Nucleus accumbens (tissue), 56 donors: ENCODE data around the gene SNCA.
A peak's percentile ranks its signal among the peaks of the same experiment; 100 is the strongest.

Experiments
- DNase-seq, 56 donors: peaks; one replicate each; lab custom pipeline; 2025; lab: John Stamatoyannopoulos, UW

Gene SNCA

GRCh38 chr4:89836897-89837384, at the start of gene SNCA:
Gene SNCA, minus strand, starts transcription at chr4:89837161. Its CDS starts 1,494 bp downstream, at chr4:89835667.
- peak; percentile 21 to 89 (median 79) for DNase-seq

- DNase-seq = no peak
These were observed 42.3 kb upstream of the SNCA start for GRCh38 chr4:89879215-89879614.

GRCh38 chr4:89878611-89879010, 41.6 kb upstream of the SNCA start:
- DNase-seq = no peak

DNA sequence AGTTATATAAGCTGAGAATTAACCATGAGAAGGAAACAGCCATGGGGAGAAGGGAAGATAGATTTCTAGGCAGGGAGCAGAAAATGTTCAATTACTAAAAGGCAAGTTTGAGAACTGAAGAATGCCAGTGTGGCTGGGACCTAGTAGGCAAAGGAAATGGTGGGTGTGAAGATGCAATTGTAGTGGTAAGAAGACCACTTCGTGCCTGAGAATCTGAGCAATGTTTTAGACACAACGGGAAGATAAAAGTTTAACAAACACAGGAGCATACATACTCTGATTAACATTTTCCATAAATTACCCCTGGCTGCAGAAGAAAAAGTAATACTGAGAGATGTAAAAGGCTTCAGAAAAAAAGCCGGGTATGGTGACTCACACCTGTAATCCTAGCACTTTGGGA, 39.6 kb upstream of the SNCA start:
- no peak for DNase-seq

DNA sequence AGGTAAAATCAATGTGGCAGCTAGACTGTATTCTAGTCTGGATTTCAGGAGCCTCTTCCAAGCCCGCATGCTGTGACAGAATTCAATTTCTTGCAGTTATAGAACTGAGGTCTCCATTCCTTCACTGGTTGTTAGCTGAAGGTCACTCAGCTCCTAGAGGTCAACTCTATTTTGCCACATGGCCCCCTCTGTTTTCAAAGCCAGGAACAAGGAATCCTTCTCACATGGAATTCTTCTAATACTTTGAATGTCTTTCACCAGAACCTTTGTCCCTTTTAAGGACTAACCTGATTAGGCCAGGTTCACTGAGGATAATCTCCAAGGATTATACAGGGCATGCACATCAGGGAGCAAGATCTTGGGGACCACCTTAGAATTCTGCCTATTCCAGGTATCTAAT, 34.2 kb upstream of the SNCA start:
- no peak for DNase-seq

- no peak for DNase-seq
These were observed 32.1 kb upstream of the SNCA start for GRCh38 chr4:89868999-89869589.

GRCh38 chr4:89868276-89868675, 31.3 kb upstream of the SNCA start:
- DNase-seq = no peak

DNA sequence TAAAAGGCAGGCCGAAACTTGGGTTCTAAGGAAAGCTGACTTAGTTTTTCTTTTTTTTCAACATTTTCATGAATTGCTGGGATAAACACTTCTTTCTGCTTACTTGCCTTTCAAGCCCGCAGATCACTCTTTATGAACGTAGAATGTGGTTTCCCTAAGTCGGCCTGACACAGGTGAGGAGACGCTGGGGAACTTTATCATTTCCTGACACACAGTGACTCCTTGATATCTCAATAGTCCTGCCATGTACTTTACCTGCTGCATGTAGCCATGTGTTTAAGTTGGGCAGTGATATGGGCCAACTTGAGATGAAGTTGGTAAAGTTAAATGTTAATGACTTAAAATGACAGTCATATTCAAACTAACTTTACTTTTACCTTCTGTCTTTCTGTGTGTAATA, 26.6 kb upstream of the SNCA start:
- no peak for DNase-seq

- DNase-seq = no peak
These were observed 24.0 kb upstream of the SNCA start for GRCh38 chr4:89860971-89861370.

GRCh38 chr4:89855236-89855635, 18.3 kb upstream of the SNCA start:
- no peak for DNase-seq

DNA sequence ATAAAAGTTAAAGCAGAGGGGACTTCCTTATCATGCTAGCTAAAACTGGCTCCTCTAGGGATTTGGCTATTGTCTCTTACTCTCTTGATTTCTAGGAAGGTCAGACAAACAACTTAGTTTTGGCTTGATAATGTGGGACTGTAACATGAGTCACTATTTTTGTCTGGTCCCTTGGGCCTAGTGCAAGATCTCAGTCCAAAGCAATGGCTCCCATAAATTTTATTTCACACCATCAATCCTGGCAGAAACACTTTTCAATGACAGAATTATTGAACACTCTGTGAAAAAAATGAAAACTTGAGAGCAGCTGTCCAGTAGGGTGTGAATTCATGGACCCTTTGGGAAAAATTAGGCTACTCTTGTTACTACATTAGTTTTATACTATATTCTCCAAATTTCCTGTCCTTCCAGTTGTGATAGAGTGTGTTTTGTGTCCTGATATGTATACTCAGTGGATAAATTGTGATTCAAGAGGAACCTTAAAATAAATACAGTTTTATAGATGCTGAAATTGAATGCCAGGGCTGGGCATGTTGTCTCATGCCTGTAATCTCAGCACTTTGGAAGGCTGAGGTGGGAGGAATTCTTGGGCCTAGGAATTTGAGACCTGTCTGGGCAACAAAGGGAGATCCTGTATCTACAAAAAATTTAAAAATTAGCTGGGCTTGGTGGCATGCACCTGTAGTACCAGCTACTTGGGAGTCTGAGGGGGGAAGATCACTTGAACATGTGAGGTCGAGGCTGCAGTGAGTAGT, 10.8 kb upstream of the SNCA start:
- DNase-seq = no peak

DNA sequence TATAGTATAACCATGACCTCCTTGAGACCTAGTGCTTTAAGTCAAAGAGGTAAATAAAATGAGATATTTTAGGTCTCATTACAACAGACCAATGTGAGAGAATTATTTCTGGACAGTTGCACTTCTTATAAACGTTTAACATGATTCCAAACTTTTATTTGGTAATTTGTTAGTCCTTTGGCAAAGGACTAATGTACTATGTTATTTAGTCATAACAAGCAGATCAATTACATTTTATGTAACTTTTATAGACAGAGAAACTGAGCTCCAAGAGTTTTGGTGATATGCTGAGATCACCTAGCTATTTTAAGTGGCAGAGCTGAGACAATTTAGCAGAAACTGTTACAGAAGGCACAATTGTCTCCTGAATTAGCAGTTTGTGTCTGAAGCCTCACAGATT, 2.6 kb upstream of the SNCA start:
- DNase-seq = no peak

DNA sequence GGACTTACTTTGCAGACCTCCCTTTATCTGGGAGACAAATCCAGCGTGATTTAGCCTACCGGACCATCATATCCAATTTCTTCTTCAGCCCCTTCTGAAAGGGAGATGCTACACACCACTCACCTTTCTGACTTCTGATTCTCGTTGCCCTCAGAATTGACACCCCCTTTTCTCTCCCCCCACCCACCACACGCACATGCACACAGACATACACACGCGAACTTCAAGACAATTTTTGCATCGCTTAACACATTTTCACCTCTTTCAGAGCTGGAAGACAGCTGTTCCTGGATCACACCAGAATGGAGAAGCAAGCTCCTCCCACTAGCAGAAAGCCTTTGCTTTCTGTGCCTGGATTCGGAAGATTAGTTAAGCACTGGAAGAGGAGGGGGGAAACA, 1.0 kb upstream of the SNCA start:
- DNase-seq = peak in 14 of 56 donors; percentile 2 to 63 (median 39)

DNA sequence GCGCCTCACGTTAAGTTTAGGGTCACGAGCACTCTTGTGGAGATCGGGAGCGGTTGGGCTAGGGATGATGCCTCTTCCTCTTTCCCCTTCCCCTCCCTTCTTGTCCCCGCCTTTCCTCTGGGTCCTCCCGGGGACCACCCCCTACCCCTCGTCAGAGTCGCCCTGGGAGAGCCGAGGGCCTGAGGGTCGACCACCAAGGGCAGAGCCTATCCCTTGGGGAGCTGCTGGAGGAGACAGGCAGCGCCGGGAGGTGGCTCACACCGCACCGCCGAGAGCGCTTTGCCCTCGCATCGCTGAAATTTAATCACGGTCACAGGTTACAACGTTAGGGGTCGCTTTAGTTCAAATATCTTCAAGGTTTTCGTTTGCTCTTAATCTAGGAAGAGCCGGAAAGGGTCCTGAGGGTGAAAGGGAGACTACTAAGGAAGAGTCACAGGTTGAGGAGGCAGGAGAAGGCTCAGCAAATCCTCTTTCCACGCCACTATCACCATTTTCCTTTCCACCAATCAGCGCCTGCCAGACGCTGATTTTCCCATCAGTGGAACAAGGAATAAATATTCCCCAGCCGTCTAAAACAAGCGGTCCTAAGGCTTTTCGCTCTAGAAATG, 528 bp upstream of the SNCA start:
- DNase-seq = peak in 42 of 56 donors; percentile 18 to 88 (median 71)

GRCh38 chr4:89836031-89836745, 773 bp downstream of the SNCA start:
- DNase-seq = peak in 45 of 56 donors; percentile 8 to 62 (median 34)

GRCh38 chr4:89835413-89835812, 1.5 kb downstream of the SNCA start:
- DNase-seq = no peak

DNA sequence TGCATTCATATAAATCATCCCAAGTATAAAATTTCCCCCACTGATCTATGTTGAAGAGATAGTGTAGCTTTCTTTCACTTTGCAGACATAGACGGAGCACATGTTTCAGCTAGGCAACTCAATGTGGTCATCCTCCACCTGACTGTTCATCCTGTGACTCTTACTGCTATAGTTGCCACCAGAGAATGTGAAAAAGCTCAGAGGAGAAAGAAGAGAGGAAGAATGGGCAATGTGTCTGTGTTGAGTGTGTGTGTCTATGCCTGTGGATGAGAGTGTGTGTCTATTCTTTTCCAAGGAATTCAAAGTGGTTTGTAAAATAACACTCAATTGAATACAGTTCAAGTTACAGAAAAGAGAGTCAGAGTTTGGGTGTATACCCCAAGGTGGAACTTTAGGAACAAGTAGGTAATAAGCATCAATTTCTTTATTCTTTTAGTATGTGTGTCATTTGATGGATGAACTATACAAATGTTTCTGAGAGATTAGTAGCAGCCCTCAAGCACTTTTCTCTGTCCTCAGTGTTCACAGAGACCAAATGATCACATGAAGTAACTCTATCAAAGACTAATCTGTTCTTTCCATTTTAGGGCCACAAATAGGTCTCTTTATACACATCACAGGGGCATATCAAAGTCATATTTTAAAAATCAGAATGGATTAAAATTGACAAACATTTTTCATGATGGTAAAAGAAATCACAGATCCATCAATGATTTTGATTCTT, 2.3 kb downstream of the SNCA start:
- DNase-seq = no peak

DNA sequence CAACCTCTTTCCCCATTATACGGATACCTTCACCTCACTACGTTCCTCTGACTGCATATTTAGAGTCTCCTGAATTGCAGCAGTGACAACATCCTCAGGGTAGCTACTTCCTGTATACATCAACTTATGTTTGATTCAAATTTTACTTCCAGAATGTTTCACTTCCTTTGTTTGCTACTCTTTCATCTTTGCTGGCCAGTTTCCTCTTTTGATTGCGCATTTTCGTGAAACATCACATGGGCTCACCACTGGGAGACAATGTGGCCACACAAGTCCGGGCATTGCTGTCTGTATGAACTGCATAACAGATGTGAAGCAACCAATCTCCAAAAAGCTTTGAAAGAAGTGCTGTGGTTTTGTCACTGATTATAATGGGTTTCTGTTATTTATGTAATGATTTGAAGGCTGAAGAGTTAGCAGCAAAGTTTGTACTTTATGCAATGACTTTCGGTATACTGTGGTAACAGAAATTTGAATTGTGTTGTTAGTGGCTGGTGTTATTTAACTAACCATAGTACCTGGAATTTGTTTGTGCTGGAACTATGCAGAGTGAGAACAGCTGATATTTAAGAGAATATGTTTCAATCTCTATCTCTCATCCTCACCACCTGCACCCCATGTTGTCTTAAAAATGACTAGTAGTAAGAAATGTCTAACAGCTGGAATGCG, 7.4 kb downstream of the SNCA start:
- peak in 42 of 56 donors; percentile 2 to 70 (median 38) for DNase-seq

- no peak for DNase-seq
These were observed 13.5 kb downstream of the SNCA start for GRCh38 chr4:89823416-89823815.

GRCh38 chr4:89821612-89822011, 15.3 kb downstream of the SNCA start:
- DNase-seq = no peak
